ENCODE data around the gene ADRM1.

Gene ADRM1

GRCh38 chr20:62312662-62312977 is 9.8 kb downstream of the ADRM1 start:
- DNase-seq, result no peak

GRCh38 chr20:62313021-62313420 is 10.2 kb downstream of the ADRM1 start:
- no peak for DNase-seq

- no peak for DNase-seq
Measured at GRCh38 chr20:62313460-62314338, 10.9 kb downstream of the ADRM1 start.

GRCh38 chr20:62314339-62314638 is 11.5 kb downstream of the ADRM1 start:
- DNase-seq, result no peak

GRCh38 chr20:62314711-62315302 is 12.0 kb downstream of the ADRM1 start:
- DNase-seq, result no peak

GRCh38 chr20:62315773-62316172 is 13.0 kb downstream of the ADRM1 start:
- no peak for DNase-seq

- no peak for DNase-seq
Measured at GRCh38 chr20:62316331-62317166, 13.8 kb downstream of the ADRM1 start.

GRCh38 chr20:62317167-62317655 is 14.4 kb downstream of the ADRM1 start:
- no peak for DNase-seq

GRCh38 chr20:62318400-62319345 is 15.9 kb downstream of the ADRM1 start:
- no peak for DNase-seq

- no peak for DNase-seq
Measured at GRCh38 chr20:62319346-62319909, 16.6 kb downstream of the ADRM1 start.

- DNase-seq, result no peak
Measured at GRCh38 chr20:62320581-62321354, 18.0 kb downstream of the ADRM1 start.

GRCh38 chr20:62321521-62321948 is 18.7 kb downstream of the ADRM1 start:
- no peak for DNase-seq

GRCh38 chr20:62321975-62322374 is 19.2 kb downstream of the ADRM1 start:
- DNase-seq, result no peak

GRCh38 chr20:62322492-62323041 is 19.8 kb downstream of the ADRM1 start:
- DNase-seq, result no peak

- DNase-seq, result no peak
Measured at GRCh38 chr20:62323146-62323979, 20.6 kb downstream of the ADRM1 start.

GRCh38 chr20:62323980-62324906 is 21.4 kb downstream of the ADRM1 start:
- no peak for DNase-seq

- DNase-seq, result no peak
Measured at GRCh38 chr20:62325172-62325905, 22.5 kb downstream of the ADRM1 start.

GRCh38 chr20:62326559-62326958 is 23.8 kb downstream of the ADRM1 start:
- DNase-seq, result no peak
